Mesendoderm (in vitro differentiated cells): Measurements from ENCODE around the gene RABGEF1.
"Not testable (repeated sequence)": the region's sequence is repeated elsewhere in the genome, so short reads cannot be mapped to it uniquely, and the experiment has no call there.

ENCODE experiments used
- DNase-seq: peaks from one replicate; pipeline ENCODE4 v3.0.0; 2013
- H2AK5ac ChIP-seq: 2 replicates; pipeline ENCODE4 v1.6.1; 2013; ENCODE audit warnings: low read length, inconsistent platforms
- H2BK120ac ChIP-seq: 2 replicates; pipeline ENCODE4 v1.6.1; 2013; ENCODE audit warnings: low read depth, mild to moderate bottlenecking, low read length, moderate library complexity, mixed read lengths
- H2BK15ac ChIP-seq: replicated peaks from 2 replicates; pipeline ENCODE4 v1.6.1; 2013; ENCODE audit warnings: low read depth, mild to moderate bottlenecking, moderate library complexity
- H2BK5ac ChIP-seq: 2 replicates; pipeline ENCODE4 v1.6.1; 2013; ENCODE audit warnings: low read length, inconsistent platforms
- H3K18ac ChIP-seq: 2 replicates; pipeline ENCODE4 v1.6.1; 2013; ENCODE audit warnings: mild to moderate bottlenecking, low read length, mixed read lengths
- H3K23ac ChIP-seq: one replicate; pipeline ENCODE4 v1.6.1; 2013; ENCODE audit warnings: low read length
- H3K27ac ChIP-seq: 2 replicates; pipeline ENCODE4 v1.5.1; 2013; ENCODE audit warnings: low read depth, mild to moderate bottlenecking, inconsistent platforms, low read length, moderate library complexity
- H3K27me3 ChIP-seq: 2 replicates; pipeline ENCODE4 v1.6.1; 2013; ENCODE audit warnings: low read length, control low read depth, mild to moderate bottlenecking, inconsistent platforms; ENCODE audit not compliant: insufficient read depth, poor library complexity
- H3K36me3 ChIP-seq: 2 replicates; pipeline ENCODE4 v1.6.1; 2013; ENCODE audit warnings: low read length, inconsistent platforms; ENCODE audit not compliant: control insufficient read depth, insufficient read depth
- H3K4ac ChIP-seq: one replicate; pipeline ENCODE4 v1.6.1; 2013; ENCODE audit warnings: low read depth, mild to moderate bottlenecking, low read length, moderate library complexity
- H3K4me1 ChIP-seq: 2 replicates; pipeline ENCODE4 v1.6.1; 2013; ENCODE audit warnings: low read depth, low read length, inconsistent platforms; ENCODE audit not compliant: control insufficient read depth
- H3K4me2 ChIP-seq: 2 replicates; pipeline ENCODE4 v1.6.1; 2013; ENCODE audit warnings: low read length
- H3K4me3 ChIP-seq: 2 replicates; pipeline ENCODE4 v1.5.1; 2013; ENCODE audit warnings: mild to moderate bottlenecking, low read length
- H3K56ac ChIP-seq: one replicate; pipeline ENCODE4 v1.6.1; 2013; ENCODE audit warnings: low read length
- H3K79me1 ChIP-seq: 2 replicates; pipeline ENCODE4 v1.6.1; 2013; ENCODE audit warnings: low read length, inconsistent platforms
- H3K79me2 ChIP-seq: 2 replicates; pipeline ENCODE4 v1.6.1; 2013; ENCODE audit warnings: mild to moderate bottlenecking, low read length; ENCODE audit not compliant: control insufficient read depth, insufficient read depth
- H3K9ac ChIP-seq: 2 replicates; pipeline ENCODE4 v1.6.1; 2013; ENCODE audit warnings: low read length, inconsistent platforms
- H4K5ac ChIP-seq: one replicate; pipeline ENCODE4 v1.6.1; 2013; ENCODE audit warnings: low read length
- H4K8ac ChIP-seq: one replicate; pipeline ENCODE4 v1.6.1; 2013; ENCODE audit warnings: low read depth, mild to moderate bottlenecking, control low read depth, low read length, moderate library complexity
- WGBS: extraction: QIAGEN DNeasy Blood & Tissue Kit; methylation state at CpG from one replicate; pipeline ENCODE4 v1.1.7; 2013; ENCODE audit warnings: low lambda C conversion rate, missing lambda C conversion rate; ENCODE audit not compliant: insufficient coverage; ENCODE audit errors: extremely low coverage; 5-methylcytosine and 5-hydroxymethylcytosine counted together

RABGEF1 gene

DNA sequence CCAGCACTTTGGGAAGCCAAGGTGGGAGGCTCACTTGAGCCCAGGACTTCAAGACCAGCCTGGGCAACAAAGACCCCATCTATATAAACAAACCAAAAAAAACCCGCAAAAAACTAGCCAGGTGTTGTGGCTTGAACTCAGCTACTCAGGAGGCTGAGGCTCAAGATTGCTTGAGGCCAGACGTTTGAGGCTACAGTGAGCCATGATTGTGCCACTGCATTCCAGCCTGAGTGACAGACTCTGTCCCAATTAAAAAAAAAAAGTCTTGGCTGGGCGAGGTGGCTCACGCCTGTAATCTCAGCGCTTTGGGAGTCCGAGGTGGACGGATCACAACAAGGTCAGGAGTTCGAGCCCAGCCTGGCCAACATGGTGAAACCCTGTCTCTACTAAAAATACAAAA is 11.4 kb downstream of the RABGEF1 start:
- H3K79me1 ChIP-seq: peaks cover 18% of the 10 kb centered on the region
- H4K5ac ChIP-seq: no peak overlapping the region
- no peak overlapping the region for H2BK5ac ChIP-seq
- H4K8ac ChIP-seq: no peak overlapping the region
- no peak overlapping the region for H2BK15ac ChIP-seq
- H3K36me3 ChIP-seq: no peaks in the 10 kb centered on the region
- H3K4me1 ChIP-seq: no peaks in the 10 kb centered on the region
- H3K4ac ChIP-seq: no peak overlapping the region
- H3K4me3 ChIP-seq: no peak overlapping the region
- WGBS: no CpG with 5 or more reads among the region's 8 CpGs
- no peak overlapping the region for H3K18ac ChIP-seq
- H3K4me2 ChIP-seq: no peak overlapping the region
- no peak overlapping the region for H2BK120ac ChIP-seq
- H3K79me2 ChIP-seq: peaks cover 24% of the 10 kb centered on the region
- no peak overlapping the region for H2AK5ac ChIP-seq
- no peak overlapping the region for H3K27ac ChIP-seq
- no peak for DNase-seq
- no peak overlapping the region for H3K9ac ChIP-seq
- H3K56ac ChIP-seq: no peak overlapping the region
- H3K23ac ChIP-seq: no peak overlapping the region
- H3K27me3 ChIP-seq: no peaks in the 10 kb centered on the region

DNA sequence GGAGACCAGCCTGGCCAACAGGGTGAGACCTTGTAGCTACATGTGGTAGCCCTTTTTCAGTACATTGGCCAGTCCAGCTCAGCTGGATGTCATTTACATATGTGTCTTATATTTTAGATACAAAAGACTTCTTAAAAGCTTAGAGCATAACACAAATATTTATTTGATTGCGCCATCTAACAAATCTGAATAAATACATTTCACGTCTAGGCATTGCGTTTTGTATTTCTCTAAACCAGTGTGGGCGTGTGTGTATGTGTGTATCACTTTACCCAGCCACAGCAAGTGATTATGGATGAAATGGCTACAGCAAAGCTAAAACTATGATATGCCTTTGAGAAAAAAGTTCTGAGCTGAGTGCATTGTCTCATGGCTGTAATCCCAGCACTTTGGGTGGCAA is 14.0 kb downstream of the RABGEF1 start:
- Histone ChIP-seq H2AK5ac (no peak overlapping the region), H3K27ac (no peak overlapping the region), H3K4me1 (no peaks in the 10 kb centered on the region), H3K18ac (no peak overlapping the region), H4K8ac (no peak overlapping the region), H3K79me1 (peaks cover 5% of the 10 kb centered on the region), H3K79me2 (peaks cover 9% of the 10 kb centered on the region), H3K36me3 (no peaks in the 10 kb centered on the region), H3K4me2 (no peak overlapping the region), H3K23ac (no peak overlapping the region), H2BK5ac (no peak overlapping the region), H3K4ac (no peak overlapping the region), H3K9ac (no peak overlapping the region), H3K4me3 (no peak overlapping the region), H2BK120ac (no peak overlapping the region), H2BK15ac (no peak overlapping the region), H3K27me3 (no peaks in the 10 kb centered on the region), H3K56ac (no peak overlapping the region), H4K5ac (no peak overlapping the region)
- WGBS: no CpG with 5 or more reads among the region's 4 CpGs
- DNase-seq: no peak

DNA sequence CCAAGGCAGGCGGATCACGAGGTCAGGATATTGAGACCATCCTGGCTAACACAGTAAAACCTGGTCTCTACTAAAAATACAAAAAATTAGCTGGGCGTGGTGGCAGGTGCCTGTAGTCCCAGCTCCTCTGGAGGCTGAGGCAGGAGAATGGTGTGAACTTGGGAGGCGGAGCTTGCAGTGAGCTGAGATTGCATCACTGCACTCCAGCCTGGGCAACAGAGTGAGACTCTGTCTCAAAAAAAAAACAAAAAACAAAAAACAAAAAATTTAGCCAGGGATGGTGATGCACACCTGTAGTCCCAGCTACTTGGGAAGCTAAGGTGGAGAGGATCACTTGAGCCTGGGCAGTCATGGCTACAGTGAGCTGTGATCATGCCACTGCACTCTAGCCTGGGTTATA is 14.5 kb downstream of the RABGEF1 start:
- not testable (repeated sequence) for H3K4me3 ChIP-seq, H2BK15ac ChIP-seq, H3K79me2 ChIP-seq, H3K23ac ChIP-seq, H3K36me3 ChIP-seq, H3K4me2 ChIP-seq, H2AK5ac ChIP-seq, DNase-seq, H3K27me3 ChIP-seq, H3K79me1 ChIP-seq, H3K27ac ChIP-seq, H4K8ac ChIP-seq, H3K56ac ChIP-seq, H3K9ac ChIP-seq, H4K5ac ChIP-seq, H2BK5ac ChIP-seq, H3K4ac ChIP-seq, H3K4me1 ChIP-seq, H3K18ac ChIP-seq, H2BK120ac ChIP-seq
- no CpG with 5 or more reads among the region's 4 CpGs for WGBS

- H3K27ac ChIP-seq, DNase-seq: not testable (repeated sequence)
- H3K79me2 ChIP-seq: peaks cover 11% of the 10 kb centered on the region
Observed at GRCh38 chr7:66756227-66756626, 15.7 kb downstream of the RABGEF1 start.

DNA sequence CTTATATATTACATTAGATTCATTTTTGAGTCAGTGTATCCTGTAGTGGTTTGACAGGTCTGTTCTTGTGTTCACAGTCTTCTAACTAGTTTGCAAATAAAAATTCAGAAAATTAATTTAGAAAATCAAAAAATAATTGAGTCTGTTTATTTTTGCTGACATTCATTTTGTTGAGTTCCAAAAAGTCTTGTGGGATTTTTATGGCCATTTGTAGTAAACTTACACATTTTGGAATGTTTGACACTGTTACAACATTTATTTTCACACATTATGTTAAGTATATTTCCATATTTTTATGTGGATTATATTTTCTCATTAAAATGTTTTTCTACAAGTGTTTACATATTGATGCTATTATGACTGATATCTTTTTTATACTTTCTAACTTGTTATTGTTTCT is 16.4 kb downstream of the RABGEF1 start:
- DNase-seq: no peak
- Histone ChIP-seq H2AK5ac (no peak overlapping the region), H3K56ac (no peak overlapping the region), H3K27ac (no peak overlapping the region), H3K27me3 (no peaks in the 10 kb centered on the region), H4K8ac (no peak overlapping the region), H4K5ac (no peak overlapping the region), H3K4me3 (no peak overlapping the region), H3K79me1 (peaks cover 2% of the 10 kb centered on the region), H3K36me3 (no peaks in the 10 kb centered on the region), H3K18ac (no peak overlapping the region), H3K9ac (no peak overlapping the region), H3K4ac (no peak overlapping the region), H3K79me2 (peaks cover 6% of the 10 kb centered on the region), H2BK5ac (no peak overlapping the region), H2BK15ac (no peak overlapping the region), H3K4me1 (no peaks in the 10 kb centered on the region), H3K4me2 (no peak overlapping the region), H3K23ac (no peak overlapping the region), H2BK120ac (no peak overlapping the region)

More at GRCh38 chr7:66756227-66756626, 15.7 kb downstream of the RABGEF1 start:
- H2BK5ac ChIP-seq, H3K27me3 ChIP-seq, H3K79me1 ChIP-seq, H3K4me2 ChIP-seq, H3K9ac ChIP-seq, H3K18ac ChIP-seq, H3K56ac ChIP-seq, H3K4me3 ChIP-seq, H3K4me1 ChIP-seq, H2AK5ac ChIP-seq, H3K36me3 ChIP-seq, H3K23ac ChIP-seq, H2BK120ac ChIP-seq, H3K4ac ChIP-seq, H4K8ac ChIP-seq, H4K5ac ChIP-seq, H2BK15ac ChIP-seq: not testable (repeated sequence)
- WGBS: no CpG with 5 or more reads among the region's 3 CpGs

DNA sequence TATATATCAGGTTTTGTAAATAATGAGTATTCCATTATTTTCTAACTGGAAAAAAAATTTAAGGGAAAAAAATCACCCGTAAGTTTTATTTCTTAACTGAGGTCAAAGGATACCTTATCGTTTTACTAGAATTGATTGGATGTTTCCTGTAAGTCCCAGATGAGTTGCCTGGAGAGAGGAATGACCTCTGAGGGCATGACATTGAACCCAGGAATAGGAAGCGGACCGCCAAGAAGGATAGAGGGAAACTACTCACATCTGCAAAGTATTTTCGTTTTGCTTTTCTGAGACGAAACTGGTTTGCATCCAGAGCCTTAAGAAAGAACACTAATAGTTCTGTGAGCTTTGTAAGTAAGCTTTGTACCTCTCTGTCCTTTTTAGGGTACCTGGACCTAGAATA is 17.4 kb downstream of the RABGEF1 start:
- Histone ChIP-seq H3K23ac (no peak overlapping the region), H3K18ac (no peak overlapping the region), H4K8ac (no peak overlapping the region), H3K9ac (no peak overlapping the region), H3K79me2 (peaks cover 4% of the 10 kb centered on the region), H2AK5ac (no peak overlapping the region), H3K4ac (no peak overlapping the region), H3K36me3 (no peaks in the 10 kb centered on the region), H3K79me1 (peaks cover 4% of the 10 kb centered on the region), H3K56ac (no peak overlapping the region), H4K5ac (no peak overlapping the region), H3K4me1 (no peaks in the 10 kb centered on the region), H3K4me3 (no peak overlapping the region), H2BK15ac (no peak overlapping the region), H3K4me2 (no peak overlapping the region), H3K27me3 (no peaks in the 10 kb centered on the region), H2BK120ac (no peak overlapping the region), H2BK5ac (no peak overlapping the region), H3K27ac (no peak overlapping the region)
- no CpG with 5 or more reads among the region's 6 CpGs for WGBS
- no peak for DNase-seq
